ENCODE results near the gene GRID1.

Gene GRID1

GRCh38 chr10:86159797-86160196 is 206.8 kb downstream of the GRID1 start:
- H3K4me3 ChIP-seq (replicated peaks in 1 of 2; ENCODE audit: low read depth in 2 of 2, low read length in 2 of 2): no peak overlapping the region
- TF ChIP-seq CTCF (IDR thresholded peaks at IDR 0.05; ENCODE audit: low read depth, low read length): no peak

GRCh38 chr10:86155054-86155921 is 211.3 kb downstream of the GRID1 start:
- no peak for DNase-seq (ENCODE audit: low read depth in 2 of 2)
- TF ChIP-seq CTCF (IDR thresholded peaks at IDR 0.05; ENCODE audit: low read depth, low read length): no peak
- no peak overlapping the region for H3K4me3 ChIP-seq (replicated peaks in 1 of 2; ENCODE audit: low read depth in 2 of 2, low read length in 2 of 2)

More at GRCh38 chr10:86159797-86160196, 206.8 kb downstream of the GRID1 start:
- no peak for DNase-seq (ENCODE audit: low read depth in 2 of 2)

GRCh38 chr10:86153751-86154150 is 212.8 kb downstream of the GRID1 start:
- H3K4me3 ChIP-seq (replicated peaks in 1 of 2; ENCODE audit: low read depth in 2 of 2, low read length in 2 of 2): no peak overlapping the region
- TF ChIP-seq CTCF (IDR thresholded peaks at IDR 0.05; ENCODE audit: low read depth, low read length): no peak
- DNase-seq (ENCODE audit: low read depth in 2 of 2): no peak

GRCh38 chr10:86152911-86153310 is 213.7 kb downstream of the GRID1 start:
- no peak for DNase-seq (ENCODE audit: low read depth in 2 of 2)
- H3K4me3 ChIP-seq (replicated peaks in 1 of 2; ENCODE audit: low read depth in 2 of 2, low read length in 2 of 2): no peak overlapping the region
- no peak for TF ChIP-seq CTCF (IDR thresholded peaks at IDR 0.05; ENCODE audit: low read depth, low read length)

- DNase-seq (ENCODE audit: low read depth in 2 of 2): no peak
- TF ChIP-seq CTCF (IDR thresholded peaks at IDR 0.05; ENCODE audit: low read depth, low read length): no peak
- H3K4me3 ChIP-seq (replicated peaks in 1 of 2; ENCODE audit: low read depth in 2 of 2, low read length in 2 of 2): no peak overlapping the region
These were observed 214.2 kb downstream of the GRID1 start for GRCh38 chr10:86152354-86152753.

GRCh38 chr10:86151613-86152012 is 215.0 kb downstream of the GRID1 start:
- TF ChIP-seq CTCF (IDR thresholded peaks at IDR 0.05; ENCODE audit: low read depth, low read length): no peak
- no peak overlapping the region for H3K4me3 ChIP-seq (replicated peaks in 1 of 2; ENCODE audit: low read depth in 2 of 2, low read length in 2 of 2)
- DNase-seq (ENCODE audit: low read depth in 2 of 2): no peak
